Calu3 (cell line): ENCODE results near the gene STX4. TPM values are rescaled to one million over a fixed set of nuclear protein-coding genes. Genes with fewer than 3 reads are reported as not detected.
A peak's percentile ranks its signal among the peaks of the same experiment; 100 is the strongest.

ENCODE experiments used
- BruUV-seq: library from RNA; stranded (reverse); fragments of 400-500 nt; replicated peaks from 2 replicates; lab custom pipeline; 2021; lab: Mats Ljungman, UMichigan
- CTCF ChIA-PET: fragments of 300-600 bp; sonication (Branson Sonifier 250); formaldehyde crosslinking; loops from one replicate; lab custom pipeline; 2022; ENCODE audit warnings: antibody characterized with exemption; lab: Charles Lee
- DNase-seq: peaks from one replicate; pipeline ENCODE4 v3.0.0; 2022
- H3K27ac Mint-ChIP-seq: one replicate; pipeline ENCODE4 v1.8.0; 2022; ENCODE audit warnings: mixed read lengths; ENCODE audit not compliant: unreplicated experiment
- H3K27me3 Mint-ChIP-seq: one replicate; pipeline ENCODE4 v1.8.0; 2022; ENCODE audit warnings: mixed read lengths; ENCODE audit not compliant: unreplicated experiment
- H3K36me3 Mint-ChIP-seq: one replicate; pipeline ENCODE4 v1.8.0; 2022; ENCODE audit warnings: mild to moderate bottlenecking, moderate library complexity, mixed read lengths; ENCODE audit not compliant: insufficient read depth, unreplicated experiment
- H3K4me1 Mint-ChIP-seq: one replicate; pipeline ENCODE4 v1.8.0; 2022; ENCODE audit warnings: mild to moderate bottlenecking, low read depth, mixed read lengths; ENCODE audit not compliant: unreplicated experiment
- H3K4me3 Mint-ChIP-seq: one replicate; pipeline ENCODE4 v1.8.0; 2022; ENCODE audit warnings: mild to moderate bottlenecking, low read depth, moderate library complexity, mixed read lengths; ENCODE audit not compliant: unreplicated experiment
- H3K9me3 Mint-ChIP-seq: one replicate; pipeline ENCODE4 v1.8.0; 2022; ENCODE audit warnings: low read depth, mixed read lengths; ENCODE audit not compliant: unreplicated experiment
- intact Hi-C: fragments of 100-400 bp; cut with micrococcal nuclease; formaldehyde crosslinking; loops from one replicate; pipeline ENCODE4 v1.10.0; 2022; ENCODE audit not compliant: unreplicated experiment
- total RNA-seq: library from RNA; stranded (reverse); gene quantifications from 2 replicates; pipeline ENCODE4 v1.2.3, GENCODE V29; 2022
- TF ChIP-seq, protein P1 (sequence below): fragments of 200-600 bp; IDR thresholded peaks from one replicate; pipeline ENCODE4 v1.8.0; 2022; ENCODE audit warnings: antibody characterized with exemption; ENCODE audit not compliant: unreplicated experiment

STX4 gene
- total RNA-seq, 1 experiment from 2014 or later = 100 TPM

DNA sequence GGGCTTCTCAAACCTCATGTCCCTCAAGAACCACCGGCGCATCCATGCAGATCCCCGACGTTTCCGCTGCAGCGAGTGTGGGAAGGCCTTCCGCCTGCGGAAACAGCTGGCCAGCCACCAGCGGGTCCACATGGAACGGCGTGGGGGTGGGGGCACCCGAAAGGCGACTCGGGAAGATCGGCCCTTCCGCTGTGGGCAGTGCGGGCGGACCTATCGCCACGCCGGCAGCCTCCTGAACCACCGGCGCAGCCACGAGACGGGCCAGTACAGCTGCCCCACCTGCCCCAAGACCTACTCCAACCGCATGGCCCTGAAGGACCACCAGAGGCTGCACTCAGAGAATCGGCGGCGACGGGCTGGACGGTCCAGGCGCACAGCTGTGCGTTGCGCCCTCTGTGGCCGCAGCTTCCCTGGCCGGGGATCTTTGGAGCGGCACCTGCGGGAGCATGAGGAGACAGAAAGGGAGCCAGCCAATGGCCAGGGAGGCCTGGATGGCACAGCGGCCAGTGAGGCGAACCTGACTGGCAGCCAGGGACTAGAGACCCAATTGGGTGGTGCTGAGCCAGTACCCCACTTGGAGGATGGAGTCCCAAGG lies 46.8 kb downstream of the STX4 start:
- TF ChIP-seq, protein P1, sequence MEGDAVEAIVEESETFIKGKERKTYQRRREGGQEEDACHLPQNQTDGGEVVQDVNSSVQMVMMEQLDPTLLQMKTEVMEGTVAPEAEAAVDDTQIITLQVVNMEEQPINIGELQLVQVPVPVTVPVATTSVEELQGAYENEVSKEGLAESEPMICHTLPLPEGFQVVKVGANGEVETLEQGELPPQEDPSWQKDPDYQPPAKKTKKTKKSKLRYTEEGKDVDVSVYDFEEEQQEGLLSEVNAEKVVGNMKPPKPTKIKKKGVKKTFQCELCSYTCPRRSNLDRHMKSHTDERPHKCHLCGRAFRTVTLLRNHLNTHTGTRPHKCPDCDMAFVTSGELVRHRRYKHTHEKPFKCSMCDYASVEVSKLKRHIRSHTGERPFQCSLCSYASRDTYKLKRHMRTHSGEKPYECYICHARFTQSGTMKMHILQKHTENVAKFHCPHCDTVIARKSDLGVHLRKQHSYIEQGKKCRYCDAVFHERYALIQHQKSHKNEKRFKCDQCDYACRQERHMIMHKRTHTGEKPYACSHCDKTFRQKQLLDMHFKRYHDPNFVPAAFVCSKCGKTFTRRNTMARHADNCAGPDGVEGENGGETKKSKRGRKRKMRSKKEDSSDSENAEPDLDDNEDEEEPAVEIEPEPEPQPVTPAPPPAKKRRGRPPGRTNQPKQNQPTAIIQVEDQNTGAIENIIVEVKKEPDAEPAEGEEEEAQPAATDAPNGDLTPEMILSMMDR = no peak
- Mint-ChIP-seq H3K4me3 (no peak overlapping the region), H3K27me3 (no peaks in the 10 kb centered on the region), H3K27ac (no peak overlapping the region), H3K9me3 (no peaks in the 10 kb centered on the region), H3K4me1 (peaks cover 3% of the 10 kb centered on the region), H3K36me3 (peaks cover 55% of the 10 kb centered on the region)
- intact Hi-C loops = no loop called here
- BruUV-seq = no TSS peak
- DNase-seq = no peak
- CTCF ChIA-PET = no interaction called here

DNA sequence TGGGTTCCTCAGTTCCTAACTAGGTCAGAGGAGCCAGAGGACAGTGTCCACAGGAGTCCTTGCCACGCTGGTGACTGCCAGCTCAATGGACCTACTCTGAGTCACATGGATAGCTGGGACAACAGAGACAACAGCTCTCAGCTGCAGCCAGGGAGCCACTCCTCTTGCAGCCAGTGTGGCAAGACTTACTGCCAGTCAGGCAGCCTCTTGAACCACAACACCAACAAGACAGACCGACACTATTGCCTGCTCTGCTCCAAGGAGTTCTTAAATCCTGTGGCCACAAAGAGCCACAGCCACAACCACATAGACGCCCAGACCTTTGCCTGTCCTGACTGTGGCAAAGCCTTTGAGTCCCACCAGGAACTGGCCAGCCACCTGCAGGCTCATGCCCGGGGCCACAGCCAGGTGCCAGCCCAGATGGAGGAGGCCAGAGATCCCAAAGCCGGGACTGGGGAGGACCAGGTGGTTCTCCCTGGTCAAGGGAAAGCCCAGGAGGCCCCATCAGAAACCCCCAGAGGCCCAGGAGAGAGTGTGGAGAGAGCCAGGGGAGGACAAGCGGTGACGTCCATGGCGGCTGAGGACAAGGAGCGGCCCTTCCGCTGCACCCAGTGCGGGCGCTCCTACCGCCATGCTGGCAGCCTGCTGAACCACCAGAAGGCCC lies 47.5 kb downstream of the STX4 start:
- BruUV-seq = no TSS peak
- Mint-ChIP-seq H3K36me3 (peaks cover 55% of the 10 kb centered on the region), H3K27me3 (no peaks in the 10 kb centered on the region), H3K9me3 (no peaks in the 10 kb centered on the region), H3K27ac (peak overlapping the region; percentile 20), H3K4me3 (no peak overlapping the region), H3K4me1 (no peaks in the 10 kb centered on the region)
- TF ChIP-seq, protein P1 = no peak
- intact Hi-C loops = no loop called here
- DNase-seq = no peak
- CTCF ChIA-PET = no interaction called here

- intact Hi-C loops = no loop called here
- no peaks in the 10 kb centered on the region for H3K27me3 Mint-ChIP-seq
- no peaks in the 10 kb centered on the region for H3K9me3 Mint-ChIP-seq
- peak overlapping the region; percentile 20 for H3K27ac Mint-ChIP-seq
- no peak for DNase-seq
- H3K36me3 Mint-ChIP-seq = peaks cover 50% of the 10 kb centered on the region
- no peak overlapping the region for H3K4me3 Mint-ChIP-seq
- no peaks in the 10 kb centered on the region for H3K4me1 Mint-ChIP-seq
- no TSS peak for BruUV-seq
- TF ChIP-seq, protein P1 = no peak
- CTCF ChIA-PET = no interaction called here
Measured at GRCh38 chr16:31081428-31082351, 48.3 kb downstream of the STX4 start.

DNA sequence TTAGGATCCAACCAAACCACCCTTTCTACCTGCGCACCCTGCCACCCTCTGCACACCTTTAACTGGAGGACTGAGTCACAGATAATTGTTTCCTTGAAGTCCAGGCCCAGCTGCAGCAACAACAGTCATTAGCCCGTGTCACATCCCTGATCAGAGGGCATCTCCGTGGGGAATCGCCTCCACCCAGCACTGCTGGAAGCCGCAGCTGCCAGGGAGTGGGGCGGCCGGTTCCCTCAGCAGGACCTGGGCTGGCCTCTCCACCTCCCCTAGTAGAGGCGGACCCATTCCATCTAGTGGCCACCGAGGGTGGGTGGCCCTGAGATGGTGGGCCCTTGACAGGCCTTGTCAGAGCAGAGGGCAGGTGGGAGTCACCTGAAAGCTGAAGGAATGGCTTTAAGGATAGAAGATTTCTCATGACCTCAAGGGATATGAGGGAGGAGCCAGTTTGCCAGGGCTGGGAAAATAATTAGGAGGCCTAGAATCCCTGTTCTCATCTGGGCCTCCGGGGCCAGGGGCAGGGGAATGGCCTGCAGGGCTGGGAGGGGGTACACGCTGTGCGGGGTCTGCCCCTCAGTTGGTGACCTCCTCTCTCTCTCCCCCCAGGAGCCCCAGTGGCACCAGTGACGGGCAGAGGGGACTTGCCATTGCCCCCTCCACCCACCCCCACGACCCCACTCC lies 49.1 kb downstream of the STX4 start:
- CTCF ChIA-PET = no interaction called here
- Mint-ChIP-seq H3K9me3 (no peaks in the 10 kb centered on the region), H3K27ac (no peak overlapping the region), H3K4me3 (no peak overlapping the region), H3K27me3 (no peaks in the 10 kb centered on the region), H3K4me1 (no peaks in the 10 kb centered on the region), H3K36me3 (peaks cover 50% of the 10 kb centered on the region)
- DNase-seq = no peak
- no TSS peak for BruUV-seq
- TF ChIP-seq, protein P1 = no peak
- intact Hi-C loops = no loop called here
